Esophagus muscularis mucosa (tissue), 4 donors: ENCODE measurements around the gene FTCDNL1.

Experiments
- EP300 ChIP-seq: sonication (generic); formaldehyde crosslinking; IDR thresholded peaks from one replicate; pipeline ENCODE4 v1.6.1; 2017; ENCODE audit warnings: antibody characterized with exemption
- POLR2A ChIP-seq: fragments of 450-650 bp; IDR thresholded peaks from one replicate; pipeline ENCODE4 v1.6.1; 2017; ENCODE audit warnings: antibody characterized with exemption, moderate library complexity, mild to moderate bottlenecking, low read depth
- POLR2AphosphoS5 ChIP-seq, 2 donors: sonication (generic); formaldehyde crosslinking; IDR thresholded peaks; one replicate each; pipeline ENCODE4 v1.6.1; 2017; ENCODE audit warnings: antibody characterized with exemption in 2 of 2
- TF ChIP-seq, protein P1 (sequence below), 3 experiments: fragments of 200-600 bp in 2 of 3; fragments of 450-650 bp in 1 of 3; sonication (generic) in 2 of 3; IDR thresholded peaks; one replicate each; pipeline ENCODE4 v1.5.1; 2017 to 2019; ENCODE audit warnings: antibody characterized with exemption in 3 of 3, mild to moderate bottlenecking in 2 of 3, moderate library complexity in 1 of 3

DNA sequence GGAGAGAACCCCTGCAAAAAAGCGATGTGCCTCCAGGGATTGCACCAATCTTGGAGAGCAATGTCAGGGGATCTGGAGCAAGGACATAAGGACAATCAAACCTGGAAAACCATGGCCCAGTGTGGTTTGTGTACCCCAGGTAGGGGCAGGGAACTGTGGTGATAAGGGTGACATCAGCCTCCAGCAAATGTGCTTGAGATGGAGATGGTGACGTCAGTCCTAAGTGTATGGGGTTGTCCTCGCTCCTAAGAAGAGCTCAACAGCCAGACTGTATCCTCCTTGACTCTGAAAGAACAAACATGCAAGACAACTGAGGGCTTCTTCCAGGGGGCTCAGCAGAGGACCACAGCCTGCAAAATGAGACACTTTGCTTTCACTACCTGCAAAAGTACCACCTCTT, 71.4 kb downstream of the FTCDNL1 start:
- TF ChIP-seq POLR2A (no peak), POLR2AphosphoS5 (IDR thresholded peaks at IDR 0.05) (no peak), EP300 (no peak)
- TF ChIP-seq, protein P1, sequence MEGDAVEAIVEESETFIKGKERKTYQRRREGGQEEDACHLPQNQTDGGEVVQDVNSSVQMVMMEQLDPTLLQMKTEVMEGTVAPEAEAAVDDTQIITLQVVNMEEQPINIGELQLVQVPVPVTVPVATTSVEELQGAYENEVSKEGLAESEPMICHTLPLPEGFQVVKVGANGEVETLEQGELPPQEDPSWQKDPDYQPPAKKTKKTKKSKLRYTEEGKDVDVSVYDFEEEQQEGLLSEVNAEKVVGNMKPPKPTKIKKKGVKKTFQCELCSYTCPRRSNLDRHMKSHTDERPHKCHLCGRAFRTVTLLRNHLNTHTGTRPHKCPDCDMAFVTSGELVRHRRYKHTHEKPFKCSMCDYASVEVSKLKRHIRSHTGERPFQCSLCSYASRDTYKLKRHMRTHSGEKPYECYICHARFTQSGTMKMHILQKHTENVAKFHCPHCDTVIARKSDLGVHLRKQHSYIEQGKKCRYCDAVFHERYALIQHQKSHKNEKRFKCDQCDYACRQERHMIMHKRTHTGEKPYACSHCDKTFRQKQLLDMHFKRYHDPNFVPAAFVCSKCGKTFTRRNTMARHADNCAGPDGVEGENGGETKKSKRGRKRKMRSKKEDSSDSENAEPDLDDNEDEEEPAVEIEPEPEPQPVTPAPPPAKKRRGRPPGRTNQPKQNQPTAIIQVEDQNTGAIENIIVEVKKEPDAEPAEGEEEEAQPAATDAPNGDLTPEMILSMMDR (IDR thresholded peaks at IDR 0.05) = no peak
